ENCODE results near the gene ATXN1.
"Not testable (repeated sequence)": the region's sequence is repeated elsewhere in the genome, so short reads cannot be mapped to it uniquely, and the experiment has no call there.

ATXN1 gene

DNA sequence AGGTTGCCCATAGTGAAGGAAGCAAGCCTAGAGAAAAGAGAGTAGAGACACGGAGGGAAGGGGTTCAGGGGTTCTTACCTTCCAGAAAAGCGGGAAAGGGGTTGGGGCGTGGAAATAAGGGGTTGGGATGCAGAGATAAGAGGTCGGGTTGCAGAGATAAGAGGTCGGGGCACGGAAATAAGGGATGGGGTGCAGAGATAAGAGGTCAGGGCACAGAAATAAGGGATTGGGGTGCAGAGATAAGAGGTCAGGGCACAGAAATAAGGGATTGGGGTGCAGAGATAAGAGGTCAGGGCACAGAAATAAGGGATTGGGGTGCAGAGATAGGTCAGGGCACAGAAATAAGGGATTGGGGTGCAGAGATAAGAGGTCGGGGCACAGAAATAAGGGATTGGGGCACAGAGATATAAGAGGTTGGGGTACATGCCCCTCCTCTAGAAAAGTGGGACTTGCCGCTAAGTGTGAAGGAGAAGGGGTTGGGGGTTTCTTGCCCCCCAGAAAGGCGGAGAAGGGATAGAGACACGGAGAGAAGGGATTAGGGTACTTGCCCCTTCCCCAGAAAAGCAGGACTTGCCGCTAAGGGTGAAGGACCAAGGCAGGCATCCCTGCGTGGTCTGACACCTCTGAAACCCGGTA, 497.7 kb downstream of the ATXN1 start:
- DNase-seq = not testable (repeated sequence)

DNA sequence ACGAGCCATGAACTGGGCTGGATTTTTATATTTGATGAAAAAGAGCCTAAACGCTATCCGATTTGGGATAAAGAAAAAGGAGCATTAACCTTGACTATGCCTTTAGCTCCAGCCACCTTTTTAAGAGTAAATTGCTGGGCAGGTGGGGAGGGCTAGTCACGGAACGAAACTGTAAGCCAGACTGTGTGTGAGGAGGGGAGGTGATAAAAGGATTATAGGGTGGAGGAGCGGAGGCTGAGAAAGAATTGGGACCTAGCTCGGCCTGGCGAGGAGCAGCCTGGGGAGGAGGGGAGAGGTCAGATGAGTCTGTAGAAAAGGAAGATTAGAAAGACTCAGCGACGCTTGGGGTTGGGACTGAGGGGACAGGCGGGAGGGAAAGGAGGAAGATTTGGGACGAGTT, 498.5 kb downstream of the ATXN1 start:
- not testable (repeated sequence) for DNase-seq

DNA sequence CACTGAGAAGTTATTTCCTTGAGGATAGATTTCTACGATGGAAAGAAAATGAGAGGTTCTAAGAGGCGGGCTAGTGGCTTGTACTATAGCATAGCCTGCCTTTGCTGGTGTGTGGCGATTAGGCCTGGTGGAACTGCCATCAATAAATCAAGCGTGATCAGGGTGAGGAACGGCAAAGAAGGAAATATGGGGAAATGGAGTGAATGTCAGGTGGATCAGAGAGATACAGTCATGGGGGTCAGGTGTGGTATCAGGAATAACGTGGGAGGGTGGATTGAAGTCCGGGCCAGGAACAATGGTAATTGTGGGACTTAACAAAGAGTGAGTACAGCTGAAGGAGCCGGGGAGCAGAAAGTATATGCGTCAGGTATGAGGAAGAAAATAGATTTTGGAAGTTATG, 500.7 kb downstream of the ATXN1 start:
- not testable (repeated sequence) for DNase-seq

DNA sequence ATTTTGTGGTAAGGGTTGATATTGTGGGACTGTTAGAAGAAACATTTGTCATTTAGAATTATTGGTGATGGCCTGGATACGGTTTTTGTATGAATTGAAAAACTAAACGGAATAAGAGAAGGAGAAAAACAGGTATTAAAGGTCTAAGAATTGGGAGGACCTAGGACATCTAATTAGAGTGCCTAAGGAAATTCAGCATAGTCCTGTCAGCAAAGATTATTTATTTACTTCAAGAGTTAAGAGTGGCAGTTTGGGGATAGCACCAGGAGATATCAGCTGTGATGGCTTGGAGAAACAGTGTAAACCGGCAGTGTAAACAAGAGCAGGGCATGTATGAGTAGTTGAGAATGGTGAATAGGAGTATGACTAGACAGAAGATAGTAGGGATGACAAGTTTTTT, 501.7 kb downstream of the ATXN1 start:
- not testable (repeated sequence) for DNase-seq

DNA sequence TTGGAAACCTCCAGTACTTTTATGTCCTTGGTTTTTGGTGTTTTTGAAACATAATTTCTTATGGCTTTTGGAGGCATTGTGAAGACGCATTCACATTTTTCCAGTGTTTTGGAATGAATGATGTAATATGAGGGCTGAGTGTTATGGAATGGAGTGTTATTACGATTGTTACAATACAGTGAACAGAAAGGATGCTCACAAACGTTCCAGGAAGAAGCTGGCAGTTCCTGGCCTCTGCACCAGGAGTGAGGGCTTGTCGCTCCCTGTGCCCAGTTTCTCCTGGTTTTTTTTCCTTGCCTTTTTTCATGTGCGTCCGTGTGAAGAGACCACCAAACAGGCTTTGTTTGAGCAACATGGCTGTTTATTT, 502.6 kb downstream of the ATXN1 start:
- no peak for DNase-seq

DNA sequence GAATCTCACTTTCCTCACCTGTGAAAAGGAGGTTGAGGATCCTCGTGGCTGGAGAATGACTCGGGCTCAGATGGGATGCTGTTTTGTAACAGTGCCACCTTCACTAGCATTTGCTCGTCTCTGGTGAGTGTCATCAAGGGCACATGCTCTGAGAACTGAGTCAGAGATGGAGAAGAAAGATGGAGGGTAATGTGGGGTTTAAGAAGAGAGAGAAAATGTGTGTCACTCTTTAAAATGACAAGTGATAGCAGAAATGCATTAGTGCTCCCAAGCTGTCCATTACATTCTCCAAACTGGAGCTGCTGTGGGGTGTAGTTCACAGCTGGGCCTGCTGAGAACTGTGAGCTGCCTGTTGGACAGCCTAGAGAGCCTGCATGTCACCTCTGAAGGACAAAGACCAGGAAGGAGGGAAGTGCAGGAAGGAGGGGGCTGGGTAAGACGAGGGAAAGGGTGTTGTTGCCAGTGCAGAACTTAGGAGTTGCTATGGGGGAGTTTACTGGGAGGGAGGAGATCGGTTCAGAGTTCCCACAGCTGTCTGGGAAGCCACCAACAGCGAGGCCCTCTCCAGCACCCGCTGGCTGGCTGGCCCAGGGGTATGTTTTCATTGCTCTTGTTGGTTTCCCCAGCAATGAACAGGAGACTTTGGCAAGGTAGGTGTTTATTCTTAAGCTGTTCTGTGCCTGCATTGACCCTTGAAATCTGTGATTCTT, 503.1 kb downstream of the ATXN1 start:
- DNase-seq = no peak

DNA sequence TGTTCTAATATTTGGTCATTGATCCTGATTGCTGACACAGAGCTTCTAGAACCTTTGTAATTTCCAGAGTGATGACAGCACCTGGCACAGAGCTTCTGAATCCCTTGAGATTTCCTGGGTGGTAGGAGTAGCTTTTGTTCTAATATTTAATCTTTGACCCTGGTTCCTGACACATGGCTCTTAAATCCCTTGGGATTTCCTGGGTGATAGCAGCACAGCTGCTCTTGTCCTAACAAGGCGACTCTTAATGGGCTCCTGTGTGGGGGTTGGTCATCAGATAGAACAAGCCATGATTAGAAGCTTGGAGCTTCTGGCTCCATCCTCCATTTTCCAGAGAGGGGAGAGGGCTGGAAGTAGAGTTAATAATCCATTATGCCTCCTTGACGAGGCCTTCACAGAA, 504.5 kb downstream of the ATXN1 start:
- DNase-seq = no peak

DNA sequence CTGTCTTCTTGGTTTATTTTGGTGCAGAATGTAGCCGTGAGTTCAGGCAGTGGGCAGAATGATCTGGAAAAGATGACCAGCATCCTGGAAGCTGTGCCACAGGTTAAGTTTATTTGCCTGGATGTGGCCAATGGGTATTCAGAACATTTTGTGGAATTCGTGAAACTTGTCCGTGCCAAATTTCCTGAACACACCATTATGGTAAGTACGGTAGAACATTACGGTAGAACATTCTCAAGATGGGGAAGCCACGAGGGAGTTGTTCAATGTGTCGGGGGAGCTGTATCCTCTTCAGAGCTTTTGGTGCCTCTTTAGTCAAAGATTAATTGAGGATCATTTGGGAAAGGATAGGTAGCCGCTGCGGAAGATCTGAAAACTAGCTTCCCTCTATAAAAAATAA, 506.7 kb downstream of the ATXN1 start:
- DNase-seq = no peak

DNA sequence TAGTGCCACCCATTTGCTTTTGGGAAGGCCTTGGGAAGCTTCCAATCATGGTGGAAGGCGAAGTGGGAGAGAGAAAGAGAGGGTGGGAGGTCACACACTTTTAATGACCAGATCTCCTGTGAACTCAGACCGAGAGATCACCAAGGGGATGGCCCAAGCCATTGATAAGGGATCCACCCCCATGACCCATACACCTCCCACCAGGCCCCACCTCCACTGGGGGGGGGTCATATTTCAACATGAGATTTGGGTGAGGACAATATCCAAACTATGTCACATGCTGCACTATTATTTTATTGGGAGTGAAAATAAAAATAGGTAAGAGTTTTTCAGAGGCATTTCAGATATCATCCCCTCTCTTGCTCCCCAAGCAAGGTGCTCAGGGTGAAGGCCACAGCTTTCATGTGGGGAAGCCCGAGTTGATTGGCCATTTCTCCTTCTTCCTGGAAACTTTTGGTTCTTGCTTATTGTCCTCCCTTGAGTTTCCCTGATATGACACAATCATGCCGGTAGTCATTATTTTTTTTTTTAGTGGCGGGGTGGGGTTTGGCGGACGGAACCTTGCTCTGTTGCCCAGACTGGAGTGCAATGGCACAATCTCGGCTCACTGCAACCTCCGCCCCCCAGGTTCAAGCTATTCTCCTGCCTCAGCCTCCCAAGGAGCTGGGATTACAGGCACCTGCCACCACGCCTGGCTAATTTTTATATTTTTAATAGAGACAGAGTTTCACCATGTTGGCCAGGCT, 507.7 kb downstream of the ATXN1 start:
- no peak for DNase-seq

DNA sequence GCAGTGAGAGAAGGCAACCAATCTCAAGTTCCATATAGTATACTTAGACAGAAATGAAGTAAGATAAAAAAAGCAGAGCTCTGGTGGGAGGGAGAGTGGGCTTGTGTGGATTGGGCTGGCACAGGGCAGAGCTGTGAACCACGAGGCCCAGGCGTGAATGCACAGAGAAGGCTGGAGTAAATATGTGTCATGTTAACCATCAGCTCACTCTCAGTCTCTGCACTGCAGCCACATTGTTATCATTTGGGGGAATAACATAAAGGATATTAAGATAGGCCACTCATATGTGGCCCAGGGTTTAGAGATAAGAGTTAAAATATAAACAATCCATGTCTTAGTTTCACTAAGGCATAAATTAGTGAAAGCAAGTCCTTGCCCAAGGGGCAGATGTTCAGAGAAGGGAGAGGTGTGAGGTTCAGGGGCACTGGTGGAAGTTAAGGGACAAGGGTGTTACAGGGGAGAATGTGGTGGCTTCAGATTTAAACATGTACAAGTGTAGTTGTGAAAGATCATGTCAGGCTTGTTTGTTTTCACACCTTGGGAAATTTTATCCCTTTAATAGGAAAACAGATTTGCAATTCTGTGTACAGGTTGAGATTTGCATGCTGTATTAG, 508.5 kb downstream of the ATXN1 start:
- DNase-seq = no peak

DNA sequence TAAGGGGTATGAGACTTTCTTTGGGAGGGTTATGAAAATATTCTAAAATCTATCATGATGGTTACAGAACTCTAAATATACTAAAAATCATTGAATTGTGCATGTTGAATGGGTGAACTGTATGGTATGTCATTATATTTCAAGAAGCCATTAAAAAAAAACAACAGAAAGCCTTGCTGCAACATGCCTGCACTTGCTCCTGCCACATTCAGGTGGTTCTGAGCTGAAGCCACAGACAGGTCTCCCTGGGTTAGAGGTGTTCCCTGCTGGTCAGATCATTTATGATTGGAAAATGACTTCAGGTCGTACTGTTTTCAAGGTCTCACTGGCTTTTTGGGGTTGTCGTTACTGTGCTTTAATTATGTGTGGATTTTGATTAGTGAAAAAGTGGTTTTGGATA, 509.6 kb downstream of the ATXN1 start:
- DNase-seq = no peak

DNA sequence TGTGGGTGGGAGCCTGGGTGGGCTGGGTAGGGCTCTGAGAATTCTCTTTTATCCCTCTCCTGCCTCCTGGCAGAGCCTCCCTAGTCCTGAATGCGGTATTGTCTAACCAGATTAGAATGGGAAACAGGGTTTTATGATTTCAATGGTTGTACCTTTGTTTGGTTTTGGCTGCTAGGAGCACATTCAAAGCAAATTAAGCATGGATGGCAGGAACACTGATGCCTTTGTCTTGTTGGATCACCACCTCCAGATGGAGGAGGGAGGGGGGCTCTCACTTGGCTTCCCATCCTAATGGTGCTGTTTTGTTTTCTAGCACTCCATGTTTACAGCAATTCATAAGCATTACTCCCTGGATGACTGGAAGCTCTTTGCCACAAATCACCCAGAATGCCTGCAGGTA, 511.3 kb downstream of the ATXN1 start:
- no peak for DNase-seq

All from suppressor macrophage treated with lipopolysaccharide for 4 hours (primary cell).